Measurements from ENCODE around the gene ERC1.
"Not testable (repeated sequence)": the region's sequence is repeated elsewhere in the genome, so short reads cannot be mapped to it uniquely, and the experiment has no call there.

ERC1 gene

DNA sequence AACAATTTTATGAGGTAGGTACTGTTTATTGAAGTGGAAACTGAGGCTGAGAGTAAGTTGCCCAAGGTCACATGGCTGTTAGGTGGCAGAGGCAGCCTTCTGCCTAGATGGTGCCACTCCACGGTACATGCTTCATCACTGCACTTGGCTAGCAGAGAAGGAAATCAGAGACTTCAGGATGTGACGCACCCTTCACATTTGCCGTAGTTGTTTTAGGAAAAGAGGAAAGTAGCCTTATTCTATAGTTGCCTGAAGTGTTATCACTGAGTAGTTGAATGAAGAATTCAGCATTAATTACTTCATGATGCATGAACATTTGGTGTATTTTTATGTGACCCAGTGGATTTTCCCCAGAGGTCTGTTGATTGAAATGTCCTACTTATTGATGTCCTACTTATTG, 55.7 kb downstream of the ERC1 start:
- no peak overlapping the region for H3K4me3 ChIP-seq (ENCODE audit: low read depth, low read length)
- TF ChIP-seq, protein P1, sequence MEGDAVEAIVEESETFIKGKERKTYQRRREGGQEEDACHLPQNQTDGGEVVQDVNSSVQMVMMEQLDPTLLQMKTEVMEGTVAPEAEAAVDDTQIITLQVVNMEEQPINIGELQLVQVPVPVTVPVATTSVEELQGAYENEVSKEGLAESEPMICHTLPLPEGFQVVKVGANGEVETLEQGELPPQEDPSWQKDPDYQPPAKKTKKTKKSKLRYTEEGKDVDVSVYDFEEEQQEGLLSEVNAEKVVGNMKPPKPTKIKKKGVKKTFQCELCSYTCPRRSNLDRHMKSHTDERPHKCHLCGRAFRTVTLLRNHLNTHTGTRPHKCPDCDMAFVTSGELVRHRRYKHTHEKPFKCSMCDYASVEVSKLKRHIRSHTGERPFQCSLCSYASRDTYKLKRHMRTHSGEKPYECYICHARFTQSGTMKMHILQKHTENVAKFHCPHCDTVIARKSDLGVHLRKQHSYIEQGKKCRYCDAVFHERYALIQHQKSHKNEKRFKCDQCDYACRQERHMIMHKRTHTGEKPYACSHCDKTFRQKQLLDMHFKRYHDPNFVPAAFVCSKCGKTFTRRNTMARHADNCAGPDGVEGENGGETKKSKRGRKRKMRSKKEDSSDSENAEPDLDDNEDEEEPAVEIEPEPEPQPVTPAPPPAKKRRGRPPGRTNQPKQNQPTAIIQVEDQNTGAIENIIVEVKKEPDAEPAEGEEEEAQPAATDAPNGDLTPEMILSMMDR (IDR thresholded peaks at IDR 0.05; ENCODE audit: low read depth, low read length): no peak

DNA sequence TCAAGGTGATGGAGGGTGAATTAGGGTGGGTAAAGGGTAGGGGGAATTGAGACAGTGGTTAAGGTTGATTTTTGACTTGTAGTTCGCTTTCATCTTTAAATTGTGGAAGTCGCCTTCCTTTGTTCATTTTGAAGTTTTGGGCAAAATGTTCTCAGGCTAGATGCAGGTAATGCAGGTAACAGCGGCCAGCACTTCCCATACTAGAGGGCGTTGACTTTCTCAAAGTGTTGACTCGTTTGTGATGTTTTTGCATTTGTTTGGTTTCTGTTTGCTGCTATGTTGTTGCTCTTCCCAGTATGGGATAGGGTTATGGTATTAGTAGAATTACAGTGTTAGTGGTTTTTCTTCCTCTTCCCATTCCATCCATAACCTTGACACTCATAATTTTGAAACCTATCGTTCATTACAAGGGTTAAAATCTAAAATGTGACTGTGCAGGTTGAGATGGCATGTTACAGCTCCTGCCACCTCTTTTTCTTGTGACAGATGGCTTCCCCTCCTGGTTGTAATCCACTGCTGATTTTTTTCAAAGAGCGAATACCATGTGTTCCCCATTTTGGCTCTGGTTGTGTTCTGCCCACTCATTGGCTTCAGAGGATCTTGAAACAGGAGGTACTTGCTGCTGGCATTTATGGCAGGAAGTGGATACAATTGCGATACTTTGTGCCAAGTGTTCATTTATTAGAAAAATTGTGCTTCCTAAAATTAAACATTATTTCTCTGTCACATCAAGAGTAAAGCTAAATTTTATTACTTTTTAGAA, 57.1 kb downstream of the ERC1 start:
- TF ChIP-seq, protein P1 (IDR thresholded peaks at IDR 0.05; ENCODE audit: low read depth, low read length): no peak
- no peak overlapping the region for H3K4me3 ChIP-seq (ENCODE audit: low read depth, low read length)

DNA sequence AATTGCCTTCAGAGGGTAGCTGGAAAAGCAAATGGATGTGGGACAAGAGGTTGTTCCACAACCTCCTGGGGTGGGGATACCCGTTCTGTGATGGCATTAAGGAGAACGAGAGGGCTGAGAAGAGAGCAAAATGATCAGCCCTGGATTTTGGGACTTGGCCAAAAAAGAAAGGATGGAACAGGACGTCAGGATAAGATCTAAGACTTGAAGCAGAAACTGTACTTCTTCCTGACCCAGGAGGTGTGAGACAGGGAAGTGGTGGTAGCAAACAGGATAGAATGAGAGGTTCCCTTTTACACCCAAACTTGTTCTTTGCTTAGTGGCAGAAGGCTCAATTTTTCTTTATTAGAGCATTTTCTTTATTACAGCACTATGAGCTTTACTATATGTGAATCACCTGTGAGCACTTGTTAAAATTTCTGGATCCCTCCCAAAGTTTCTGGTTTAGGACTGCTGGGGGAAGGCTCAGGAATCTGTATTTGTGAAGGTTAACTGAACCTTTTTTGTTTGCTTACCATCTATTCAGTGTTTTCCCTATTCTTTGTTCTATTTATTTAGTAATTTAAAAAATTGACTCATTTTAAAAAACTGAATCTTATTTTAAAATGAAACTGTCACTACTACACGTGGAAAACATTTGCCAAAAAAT, 59.2 kb downstream of the ERC1 start:
- no peak overlapping the region for H3K4me3 ChIP-seq (ENCODE audit: low read depth, low read length)
- TF ChIP-seq, protein P1 (IDR thresholded peaks at IDR 0.05; ENCODE audit: low read depth, low read length): no peak

DNA sequence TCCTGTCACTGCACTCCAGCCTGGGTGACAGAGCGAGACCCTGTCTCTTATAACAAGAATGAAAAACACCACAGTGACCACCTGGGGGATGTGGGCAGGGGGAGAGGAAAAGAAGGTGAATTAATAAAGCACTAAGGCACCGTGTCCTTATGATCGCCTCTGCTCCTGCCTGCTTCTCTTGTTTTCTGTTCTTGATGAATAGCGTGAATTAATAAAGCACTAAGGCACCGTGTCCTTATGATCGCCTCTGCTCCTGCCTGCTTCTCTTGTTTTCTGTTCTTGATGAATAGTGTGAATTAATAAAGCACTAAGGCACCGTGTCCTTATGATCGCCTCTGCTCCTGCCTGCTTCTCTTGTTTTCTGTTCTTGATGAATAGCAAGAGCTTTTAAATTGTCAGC, 60.6 kb downstream of the ERC1 start:
- H3K4me3 ChIP-seq (ENCODE audit: low read depth, low read length): not testable (repeated sequence)

DNA sequence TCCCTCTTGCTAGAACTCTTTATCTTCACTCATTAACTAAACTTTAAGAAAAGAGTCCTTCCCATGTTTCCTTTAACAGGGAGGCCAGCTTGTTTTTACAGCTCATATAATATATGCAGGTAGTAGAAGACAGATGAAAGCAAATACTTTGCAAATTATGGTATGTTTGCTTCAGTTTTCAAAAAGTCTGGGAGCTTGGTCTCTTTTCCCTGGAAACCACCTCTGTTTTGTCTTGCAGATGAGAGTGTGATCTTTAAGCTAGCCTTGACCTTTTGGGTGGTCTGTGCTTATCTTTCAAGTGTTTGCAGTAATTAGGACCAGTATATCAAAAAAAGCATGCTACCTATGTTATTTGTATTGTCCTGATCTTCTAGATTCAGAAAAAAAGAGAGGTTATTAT, 62.7 kb downstream of the ERC1 start:
- no peak overlapping the region for H3K4me3 ChIP-seq (ENCODE audit: low read depth, low read length)
- TF ChIP-seq, protein P1 (IDR thresholded peaks at IDR 0.05; ENCODE audit: low read depth, low read length): no peak

DNA sequence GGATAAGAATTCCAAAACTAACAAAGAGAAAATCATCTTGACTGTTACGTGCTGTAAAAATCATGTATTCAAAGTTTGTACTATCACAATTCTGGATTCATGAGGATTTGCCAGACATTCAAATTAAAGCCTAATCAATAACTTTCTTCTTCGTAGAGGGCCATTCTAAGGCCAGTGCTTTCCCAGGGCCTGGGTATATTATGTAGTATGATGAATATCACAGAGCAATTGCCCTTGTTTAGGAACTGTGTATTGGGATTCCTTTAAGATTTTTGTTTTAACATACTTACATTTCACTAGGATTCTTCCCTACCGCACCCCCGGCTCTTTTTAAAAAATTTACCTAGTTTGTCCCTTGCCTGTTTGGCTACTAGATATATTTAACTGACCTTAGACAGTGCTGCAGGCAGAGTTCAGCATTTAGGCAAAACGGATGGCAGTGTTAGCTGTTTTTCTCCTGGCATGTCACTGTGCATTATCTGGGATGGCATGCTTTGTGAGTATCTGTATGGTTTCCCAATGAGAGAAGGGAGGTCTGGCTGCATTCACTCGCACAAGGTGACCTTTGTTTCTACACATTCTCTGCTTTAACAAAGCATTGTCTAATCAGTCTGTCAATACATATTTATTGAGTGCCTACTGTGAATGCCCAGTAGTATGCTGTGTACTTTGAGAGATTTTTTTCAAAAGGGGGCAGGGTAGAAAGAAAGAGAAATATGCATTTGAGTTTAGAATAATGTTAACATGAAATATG, 63.3 kb downstream of the ERC1 start:
- TF ChIP-seq, protein P1 (IDR thresholded peaks at IDR 0.05; ENCODE audit: low read depth, low read length): no peak
- H3K4me3 ChIP-seq (ENCODE audit: low read depth, low read length): no peak overlapping the region

DNA sequence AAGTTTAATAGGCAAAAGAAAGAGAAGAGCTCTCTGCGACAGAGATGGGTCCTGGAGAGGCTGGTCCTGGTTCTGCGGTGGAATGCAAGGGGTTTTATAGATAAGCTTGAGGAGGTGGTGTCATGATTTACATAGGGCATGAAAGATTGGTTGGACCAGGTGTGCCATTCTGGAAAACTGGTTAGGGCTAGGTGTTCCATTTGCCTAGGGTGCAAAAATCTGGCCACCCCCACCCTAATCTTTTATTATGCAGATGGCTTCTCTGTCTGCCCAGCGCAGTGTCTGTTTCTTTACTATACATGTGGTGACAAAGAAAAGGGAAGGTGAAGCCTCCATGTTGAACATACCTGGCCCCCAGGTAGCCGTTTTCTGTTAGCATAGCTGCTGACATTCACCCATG, 65.4 kb downstream of the ERC1 start:
- H3K4me3 ChIP-seq (ENCODE audit: low read depth, low read length): no peak overlapping the region
- TF ChIP-seq, protein P1 (IDR thresholded peaks at IDR 0.05; ENCODE audit: low read depth, low read length): no peak
